NB4 (cell line): ENCODE measurements around the gene AGPS.
"Not testable (repeated sequence)": the region's sequence is repeated elsewhere in the genome, so short reads cannot be mapped to it uniquely, and the experiment has no call there.

Source experiments
- DNase-seq: peaks from one replicate; pipeline ENCODE4 v3.0.0; 2010; ENCODE audit warnings: low read depth
- H3K4me3 ChIP-seq: one replicate; pipeline ENCODE4 v1.5.1; 2011; ENCODE audit warnings: mild to moderate bottlenecking, low read depth, low read length, moderate library complexity
- MYC ChIP-seq: IDR thresholded peaks from 2 replicates; pipeline ENCODE4 v1.6.1; 2011; ENCODE audit warnings: low read depth, low read length
- POLR2A ChIP-seq: IDR thresholded peaks from 2 replicates; pipeline ENCODE4 v1.6.1; 2011; ENCODE audit warnings: mild to moderate bottlenecking; ENCODE audit not compliant: insufficient read length; ENCODE audit errors: extremely low read depth
- TF ChIP-seq, protein P1 (sequence below): IDR thresholded peaks from one replicate; pipeline ENCODE4 v1.5.1; 2012; ENCODE audit warnings: low read depth, low read length
- TF ChIP-seq, protein P2 (sequence below): IDR thresholded peaks from 2 replicates; pipeline ENCODE4 v1.6.1; 2011; ENCODE audit warnings: low read depth, low read length

The AGPS gene

DNA sequence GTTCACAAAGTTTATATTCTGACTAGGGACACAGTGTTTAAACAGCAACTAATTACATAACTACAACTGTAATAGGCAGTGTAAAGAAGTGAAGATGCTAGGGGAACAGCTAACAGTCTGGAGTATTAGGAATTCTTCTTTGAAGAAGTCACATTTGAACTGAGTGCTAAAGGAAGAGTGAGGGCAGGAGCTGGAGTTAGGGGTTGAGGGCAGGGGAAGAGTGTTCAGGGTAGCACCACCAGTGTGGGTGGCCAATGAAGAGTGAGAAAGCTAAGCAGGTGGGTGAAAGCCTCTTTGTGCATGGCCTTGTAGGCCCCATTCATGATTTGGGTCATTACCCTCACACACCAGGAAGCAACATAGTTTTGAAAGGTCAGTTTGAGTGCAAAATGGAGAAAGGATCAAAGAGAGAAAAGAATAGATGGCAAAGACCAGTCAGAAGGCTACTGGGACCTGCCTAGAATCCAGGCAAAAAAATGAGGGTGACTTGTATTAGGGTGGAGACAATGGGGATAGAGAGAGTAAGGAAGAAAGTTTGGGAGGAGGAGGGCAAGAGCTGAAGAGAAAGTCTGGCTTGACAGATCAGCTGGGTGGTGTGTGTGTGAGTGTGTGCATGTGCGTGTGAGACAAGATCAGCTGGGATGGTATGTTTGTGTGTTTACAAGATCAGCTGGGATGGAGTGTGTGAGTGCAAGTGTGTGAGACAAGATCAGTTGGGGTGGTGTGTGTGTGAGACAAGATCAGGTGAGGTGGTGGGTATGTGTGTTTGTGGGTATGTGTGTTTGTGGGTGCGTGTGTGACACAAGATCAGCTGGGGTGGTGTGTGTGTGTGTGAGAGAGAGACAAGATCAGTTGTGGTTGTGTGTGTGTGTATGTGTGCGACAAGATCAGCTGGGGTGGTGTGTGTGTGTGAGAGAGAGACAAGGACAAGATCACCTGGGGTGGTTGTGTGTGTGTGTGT lies 43.6 kb upstream of the AGPS start:
- DNase-seq = no peak
- no peak for TF ChIP-seq MYC
- TF ChIP-seq POLR2A = no peak
- TF ChIP-seq, protein P1, sequence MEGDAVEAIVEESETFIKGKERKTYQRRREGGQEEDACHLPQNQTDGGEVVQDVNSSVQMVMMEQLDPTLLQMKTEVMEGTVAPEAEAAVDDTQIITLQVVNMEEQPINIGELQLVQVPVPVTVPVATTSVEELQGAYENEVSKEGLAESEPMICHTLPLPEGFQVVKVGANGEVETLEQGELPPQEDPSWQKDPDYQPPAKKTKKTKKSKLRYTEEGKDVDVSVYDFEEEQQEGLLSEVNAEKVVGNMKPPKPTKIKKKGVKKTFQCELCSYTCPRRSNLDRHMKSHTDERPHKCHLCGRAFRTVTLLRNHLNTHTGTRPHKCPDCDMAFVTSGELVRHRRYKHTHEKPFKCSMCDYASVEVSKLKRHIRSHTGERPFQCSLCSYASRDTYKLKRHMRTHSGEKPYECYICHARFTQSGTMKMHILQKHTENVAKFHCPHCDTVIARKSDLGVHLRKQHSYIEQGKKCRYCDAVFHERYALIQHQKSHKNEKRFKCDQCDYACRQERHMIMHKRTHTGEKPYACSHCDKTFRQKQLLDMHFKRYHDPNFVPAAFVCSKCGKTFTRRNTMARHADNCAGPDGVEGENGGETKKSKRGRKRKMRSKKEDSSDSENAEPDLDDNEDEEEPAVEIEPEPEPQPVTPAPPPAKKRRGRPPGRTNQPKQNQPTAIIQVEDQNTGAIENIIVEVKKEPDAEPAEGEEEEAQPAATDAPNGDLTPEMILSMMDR = no peak
- TF ChIP-seq, protein P2, sequence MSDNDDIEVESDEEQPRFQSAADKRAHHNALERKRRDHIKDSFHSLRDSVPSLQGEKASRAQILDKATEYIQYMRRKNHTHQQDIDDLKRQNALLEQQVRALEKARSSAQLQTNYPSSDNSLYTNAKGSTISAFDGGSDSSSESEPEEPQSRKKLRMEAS = no peak

GRCh38 chr2:177350624-177351023 lies 41.9 kb upstream of the AGPS start:
- H3K4me3 ChIP-seq, DNase-seq: not testable (repeated sequence)

More for the DNA sequence above, 43.6 kb upstream of the AGPS start:
- no peak overlapping the region for H3K4me3 ChIP-seq

DNA sequence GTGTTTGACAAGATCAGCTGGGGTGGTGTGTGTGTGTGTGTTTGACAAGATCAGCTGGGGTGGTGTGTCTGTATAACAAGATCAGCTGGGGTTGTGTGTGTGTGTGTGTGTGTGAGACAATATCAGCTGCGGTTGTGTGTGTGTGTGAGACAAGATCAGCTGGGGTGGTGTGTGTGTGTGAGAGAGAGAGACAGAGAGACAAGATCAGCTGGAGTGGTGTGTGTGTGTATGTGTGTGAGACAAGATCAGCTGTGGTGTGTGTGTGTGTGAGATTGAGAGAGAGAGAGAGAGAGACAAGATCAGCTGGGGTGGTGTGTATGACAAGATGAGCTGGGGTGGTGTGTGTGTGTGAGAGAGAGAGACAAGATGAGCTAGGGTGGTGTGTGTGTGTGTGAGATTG lies 41.5 kb upstream of the AGPS start:
- not testable (repeated sequence) for DNase-seq, H3K4me3 ChIP-seq

DNA sequence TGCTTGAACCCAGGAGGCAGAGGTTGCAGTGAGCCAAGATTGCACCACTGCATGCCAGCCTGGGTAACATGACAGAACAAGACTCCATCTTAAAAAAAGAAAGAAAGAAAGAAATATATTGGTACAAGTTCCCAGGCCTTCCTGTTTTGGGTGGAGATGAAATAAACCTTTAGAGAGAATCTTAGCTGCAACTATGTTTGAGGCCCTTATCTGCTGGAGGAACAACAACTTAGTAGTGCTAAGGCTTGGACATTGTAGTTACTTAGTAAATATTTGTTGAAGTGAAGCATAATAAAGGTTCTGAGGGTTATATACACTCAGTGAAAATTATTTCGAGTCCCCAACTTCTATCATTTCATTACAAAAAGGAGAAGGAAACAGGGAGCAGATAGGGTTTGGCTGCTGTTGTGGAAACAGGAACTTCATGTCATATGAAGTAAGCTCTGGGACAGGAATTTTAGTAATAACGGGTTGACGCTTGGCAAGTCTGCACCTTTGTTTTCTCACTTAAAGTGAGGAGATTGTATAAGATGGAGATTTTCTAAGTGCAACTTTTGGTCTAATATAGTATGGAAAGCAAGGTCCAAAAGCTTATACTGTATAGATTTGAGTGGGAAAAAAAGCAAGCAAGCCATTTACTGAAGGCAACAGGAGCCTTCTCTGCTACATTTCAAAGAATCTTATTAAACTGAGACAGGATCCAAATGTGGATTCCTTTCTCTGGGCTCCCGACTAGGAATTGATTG lies 40.0 kb upstream of the AGPS start:
- TF ChIP-seq POLR2A (no peak), MYC (no peak)
- TF ChIP-seq, protein P1 = no peak
- TF ChIP-seq, protein P2 = no peak
- H3K4me3 ChIP-seq = no peak overlapping the region
- peak; percentile 67 for DNase-seq

- H3K4me3 ChIP-seq = no peak overlapping the region
- TF ChIP-seq, protein P2 = no peak
- no peak for TF ChIP-seq MYC
- peak; percentile 21 for DNase-seq
Measured at GRCh38 chr2:177353187-177353478, 39.4 kb upstream of the AGPS start.

GRCh38 chr2:177354541-177354940 lies 38.0 kb upstream of the AGPS start:
- not testable (repeated sequence) for H3K4me3 ChIP-seq, DNase-seq

DNA sequence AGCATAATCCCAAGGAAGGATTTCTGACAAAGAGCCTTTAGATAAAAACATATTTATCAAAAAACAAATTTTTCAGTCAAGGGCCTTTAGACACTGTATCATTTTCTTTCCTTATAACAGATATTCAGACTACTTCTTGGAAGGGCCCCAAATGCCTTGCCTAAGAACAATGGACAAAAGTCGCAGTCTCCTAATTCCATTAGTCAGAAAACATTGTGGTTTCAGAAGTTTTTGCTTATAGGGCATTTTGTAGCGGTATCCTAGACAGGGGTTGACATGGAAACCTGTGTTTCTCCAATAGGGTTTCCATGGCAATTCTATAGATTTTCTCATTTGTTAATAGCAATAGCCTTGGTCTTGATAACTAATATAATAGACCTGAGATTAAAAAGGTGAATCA lies 36.7 kb upstream of the AGPS start:
- TF ChIP-seq MYC (no peak), POLR2A (no peak)
- TF ChIP-seq, protein P1 = no peak
- TF ChIP-seq, protein P2 = no peak
- H3K4me3 ChIP-seq = no peak overlapping the region
- no peak for DNase-seq

DNA sequence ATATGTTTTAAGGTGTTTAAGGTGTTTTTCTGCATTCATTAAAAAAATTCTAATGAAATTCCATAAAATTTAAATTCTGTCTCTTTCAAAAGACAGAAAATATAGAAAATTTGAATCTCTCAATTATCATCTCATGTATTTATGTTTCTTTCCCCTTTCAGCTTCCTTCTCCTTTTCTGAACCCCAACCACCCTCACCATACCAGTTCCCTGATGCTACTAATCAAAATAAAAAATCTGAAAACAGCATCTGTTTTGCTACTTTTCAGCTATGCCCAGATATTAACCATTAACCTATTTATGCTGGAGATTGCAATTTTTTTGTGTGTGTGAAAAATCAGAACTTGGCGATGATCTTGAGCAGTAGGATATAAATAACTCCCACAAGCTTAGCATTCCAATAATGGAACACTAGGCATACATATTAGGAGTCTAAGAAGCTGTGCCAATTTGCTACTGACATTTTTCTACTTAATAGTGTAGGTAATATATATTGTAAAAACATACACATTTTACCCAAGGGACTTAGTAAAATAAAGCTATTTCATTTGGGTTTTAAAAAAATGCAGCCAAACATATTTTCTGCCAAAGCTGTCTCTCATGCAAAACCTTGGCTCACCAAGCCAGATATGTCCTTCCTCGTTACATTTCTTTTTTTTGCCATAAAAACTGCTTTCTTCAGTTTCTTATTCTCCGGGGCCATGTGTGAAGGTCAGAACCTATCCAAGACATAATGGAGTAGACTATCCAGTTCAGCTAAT lies 32.6 kb upstream of the AGPS start:
- no peak overlapping the region for H3K4me3 ChIP-seq
- DNase-seq = no peak
- TF ChIP-seq POLR2A = no peak
- TF ChIP-seq MYC = no peak
- TF ChIP-seq, protein P1 = no peak
- TF ChIP-seq, protein P2 = no peak
